Stimulated activated CD8-positive, alpha-beta memory T cell treated with anti-CD3 and anti-CD28 coated beads, Interleukin-7, amount 100 ng/mL, for 24 hours (primary cell): ENCODE measurements around the gene IRF9.
A peak's percentile ranks its signal among the peaks of the same experiment; 100 is the strongest.

ENCODE experiments used
- DNase-seq: peaks from one replicate; pipeline ENCODE4 v3.0.0-alpha.2; 2020; ENCODE audit warnings: low read depth

Gene IRF9

GRCh38 chr14:24160850-24161804, at the start of gene IRF9:
Gene IRF9, plus strand, starts transcription at chr14:24161265. Its CDS starts 880 bp downstream, at chr14:24162145.
- peak; percentile 97 for DNase-seq

GRCh38 chr14:24113379-24113800, 47.7 kb upstream of the IRF9 start:
- no peak for DNase-seq

- peak; percentile 55 for DNase-seq
These were observed 47.1 kb upstream of the IRF9 start for GRCh38 chr14:24113801-24114531.

GRCh38 chr14:24114532-24115421, 46.3 kb upstream of the IRF9 start, which contains the start of the genes DCAF11 and NRL:
Gene DCAF11, plus strand, starts transcription at chr14:24114777. Its CDS starts 818 bp downstream, at chr14:24115595.
Gene NRL, minus strand, starts transcription at chr14:24114949. Its CDS starts 32,101 bp downstream, at chr14:24082848.
- peak; percentile 94 for DNase-seq

GRCh38 chr14:24115422-24116127, 45.5 kb upstream of the IRF9 start:
- no peak for DNase-seq

- no peak for DNase-seq
These were observed 44.8 kb upstream of the IRF9 start for GRCh38 chr14:24116128-24116814.

GRCh38 chr14:24117179-24117578, 43.9 kb upstream of the IRF9 start:
- no peak for DNase-seq

- no peak for DNase-seq
These were observed 41.4 kb upstream of the IRF9 start for GRCh38 chr14:24119691-24120090.

GRCh38 chr14:24121210-24121609, 39.9 kb upstream of the IRF9 start:
- no peak for DNase-seq

GRCh38 chr14:24122416-24122815, 38.6 kb upstream of the IRF9 start:
- DNase-seq, result no peak

GRCh38 chr14:24122898-24123297, 38.2 kb upstream of the IRF9 start:
- no peak for DNase-seq

- no peak for DNase-seq
These were observed 37.3 kb upstream of the IRF9 start for GRCh38 chr14:24123424-24124417.

GRCh38 chr14:24126939-24127338, 34.1 kb upstream of the IRF9 start:
- no peak for DNase-seq

GRCh38 chr14:24127673-24128072, 33.4 kb upstream of the IRF9 start:
- no peak for DNase-seq

- no peak for DNase-seq
These were observed 31.6 kb upstream of the IRF9 start for GRCh38 chr14:24129410-24129998.

GRCh38 chr14:24130380-24130716, 30.7 kb upstream of the IRF9 start, which contains the start of gene FITM1:
Gene FITM1, plus strand, starts transcription at chr14:24130659. Its CDS starts 905 bp downstream, at chr14:24131564.
- no peak for DNase-seq

GRCh38 chr14:24130717-24131548, 30.1 kb upstream of the IRF9 start:
- DNase-seq, result no peak

- DNase-seq, result no peak
These were observed 29.5 kb upstream of the IRF9 start for GRCh38 chr14:24131549-24131966.
